ENCODE measurements around the gene NCK2.

The NCK2 gene

GRCh38 chr2:105853354-105854088, 108.8 kb downstream of the NCK2 start:
- H2BK15ac ChIP-seq (ENCODE audit: low read length), result no peak overlapping the region
- no peaks in the 10 kb centered on the region for H3K27me3 ChIP-seq (ENCODE audit: control insufficient read depth in 3 of 3, insufficient read depth in 3 of 3, low read depth in 1 of 3, low read length in 3 of 3)
- no peak overlapping the region for H3K18ac ChIP-seq (ENCODE audit: low read length)
- no peak overlapping the region for H4K8ac ChIP-seq (ENCODE audit: low read depth, low read length)
- H2AFZ ChIP-seq (ENCODE audit: low read length), result no peak overlapping the region
- H3K79me1 ChIP-seq (ENCODE audit: low read depth, low read length), result peaks cover 2% of the 10 kb centered on the region
- H2BK5ac ChIP-seq (ENCODE audit: low read length), result no peak overlapping the region
- H3K4me3 ChIP-seq (ENCODE audit: low read length in 2 of 2), result no peak overlapping the region
- no peak overlapping the region for H3K9ac ChIP-seq (ENCODE audit: low read depth, low read length, poor library complexity)
- H3K4me1 ChIP-seq (ENCODE audit: control insufficient read depth in 2 of 2, insufficient read depth in 1 of 2, low read depth in 1 of 2, low read length in 2 of 2), result no peaks in the 10 kb centered on the region
- no peak overlapping the region for H2BK120ac ChIP-seq (ENCODE audit: low read depth, low read length)
- H3K36me3 ChIP-seq (replicated peaks in 1 of 2; ENCODE audit: control insufficient read depth in 2 of 2, insufficient read depth in 2 of 2, low read length in 2 of 2), result peaks cover 3 to 45% of the 10 kb centered on the region in 2 donors
- no peak overlapping the region for H2BK12ac ChIP-seq (ENCODE audit: low read length)
- no CpG with 5 or more reads among the region's 6 CpGs for WGBS, 2 donors (ENCODE audit: extremely low coverage in 2 of 2, insufficient read length in 2 of 2, insufficient replicate concordance in 1 of 2)
- no peak overlapping the region for H3K14ac ChIP-seq (ENCODE audit: low read length)
- no peak overlapping the region for H3K23ac ChIP-seq (ENCODE audit: low read depth, low read length, poor library complexity)
- H4K91ac ChIP-seq (ENCODE audit: low read depth, low read length, poor library complexity), result no peak overlapping the region
- H3K27ac ChIP-seq (replicated peaks; ENCODE audit: low read length), result no peak overlapping the region
- H3K4me2 ChIP-seq (ENCODE audit: insufficient read depth, low read length, poor library complexity, severe bottlenecking), result no peak overlapping the region
- no peak overlapping the region for H2AK5ac ChIP-seq (ENCODE audit: low read depth, low read length)
- no peak overlapping the region for H3K4ac ChIP-seq (ENCODE audit: low read length)
- H3K9me3 ChIP-seq (replicated peaks in 1 of 2; ENCODE audit: control insufficient read depth in 2 of 2, insufficient read depth in 1 of 2, low read depth in 1 of 2, low read length in 2 of 2), result peaks cover 0 to 2% of the 10 kb centered on the region in 2 donors
- DNase-seq (ENCODE audit: low spot score), result no peak

- Histone ChIP-seq H3K23ac (ENCODE audit: low read depth, low read length, poor library complexity) (no peak overlapping the region), H2AFZ (ENCODE audit: low read length) (no peak overlapping the region), H3K18ac (ENCODE audit: low read length) (no peak overlapping the region), H3K36me3 (replicated peaks in 1 of 2; ENCODE audit: control insufficient read depth in 2 of 2, insufficient read depth in 2 of 2, low read length in 2 of 2) (peaks cover 3 to 51% of the 10 kb centered on the region in 2 donors), H3K4me1 (ENCODE audit: control insufficient read depth in 2 of 2, insufficient read depth in 1 of 2, low read depth in 1 of 2, low read length in 2 of 2) (no peaks in the 10 kb centered on the region), H2BK5ac (ENCODE audit: low read length) (no peak overlapping the region), H2BK15ac (ENCODE audit: low read length) (no peak overlapping the region), H3K79me1 (ENCODE audit: low read depth, low read length) (peaks cover 2% of the 10 kb centered on the region), H3K4me2 (ENCODE audit: insufficient read depth, low read length, poor library complexity, severe bottlenecking) (no peak overlapping the region), H3K27me3 (ENCODE audit: control insufficient read depth in 3 of 3, insufficient read depth in 3 of 3, low read depth in 1 of 3, low read length in 3 of 3) (no peaks in the 10 kb centered on the region), H3K9me3 (replicated peaks in 1 of 2; ENCODE audit: control insufficient read depth in 2 of 2, insufficient read depth in 1 of 2, low read depth in 1 of 2, low read length in 2 of 2) (peaks cover 0 to 2% of the 10 kb centered on the region in 2 donors), H4K8ac (ENCODE audit: low read depth, low read length) (no peak overlapping the region), H3K14ac (ENCODE audit: low read length) (no peak overlapping the region), H2BK120ac (ENCODE audit: low read depth, low read length) (no peak overlapping the region), H2AK5ac (ENCODE audit: low read depth, low read length) (no peak overlapping the region), H3K27ac (replicated peaks; ENCODE audit: low read length) (no peak overlapping the region), H2BK12ac (ENCODE audit: low read length) (no peak overlapping the region), H3K4ac (ENCODE audit: low read length) (no peak overlapping the region), H4K91ac (ENCODE audit: low read depth, low read length, poor library complexity) (no peak overlapping the region), H3K4me3 (ENCODE audit: low read length in 2 of 2) (peak overlapping the region in 1 of 2 donors; percentile 8), H3K9ac (ENCODE audit: low read depth, low read length, poor library complexity) (no peak overlapping the region)
- no CpG with 5 or more reads among the region's 16 CpGs for WGBS, 2 donors (ENCODE audit: extremely low coverage in 2 of 2, insufficient read length in 2 of 2, insufficient replicate concordance in 1 of 2)
- no peak for DNase-seq (ENCODE audit: low spot score)
Measured at GRCh38 chr2:105854972-105855371, 110.3 kb downstream of the NCK2 start.

- Histone ChIP-seq H4K8ac (ENCODE audit: low read depth, low read length) (no peak overlapping the region), H2AK5ac (ENCODE audit: low read depth, low read length) (no peak overlapping the region), H3K4me1 (ENCODE audit: control insufficient read depth in 2 of 2, insufficient read depth in 1 of 2, low read depth in 1 of 2, low read length in 2 of 2) (no peaks in the 10 kb centered on the region), H3K27ac (replicated peaks; ENCODE audit: low read length) (no peak overlapping the region), H3K9ac (ENCODE audit: low read depth, low read length, poor library complexity) (no peak overlapping the region), H3K18ac (ENCODE audit: low read length) (no peak overlapping the region), H3K14ac (ENCODE audit: low read length) (no peak overlapping the region), H2BK5ac (ENCODE audit: low read length) (no peak overlapping the region), H2BK120ac (ENCODE audit: low read depth, low read length) (no peak overlapping the region), H3K4me2 (ENCODE audit: insufficient read depth, low read length, poor library complexity, severe bottlenecking) (no peak overlapping the region), H3K79me1 (ENCODE audit: low read depth, low read length) (peaks cover 2% of the 10 kb centered on the region), H2BK15ac (ENCODE audit: low read length) (no peak overlapping the region), H3K23ac (ENCODE audit: low read depth, low read length, poor library complexity) (no peak overlapping the region), H4K91ac (ENCODE audit: low read depth, low read length, poor library complexity) (no peak overlapping the region), H2BK12ac (ENCODE audit: low read length) (no peak overlapping the region), H3K4ac (ENCODE audit: low read length) (no peak overlapping the region), H3K4me3 (ENCODE audit: low read length in 2 of 2) (no peak overlapping the region), H2AFZ (ENCODE audit: low read length) (no peak overlapping the region), H3K36me3 (replicated peaks in 1 of 2; ENCODE audit: control insufficient read depth in 2 of 2, insufficient read depth in 2 of 2, low read length in 2 of 2) (peaks cover 3 to 64% of the 10 kb centered on the region in 2 donors), H3K9me3 (replicated peaks in 1 of 2; ENCODE audit: control insufficient read depth in 2 of 2, insufficient read depth in 1 of 2, low read depth in 1 of 2, low read length in 2 of 2) (no peaks in the 10 kb centered on the region), H3K27me3 (ENCODE audit: control insufficient read depth in 3 of 3, insufficient read depth in 3 of 3, low read depth in 1 of 3, low read length in 3 of 3) (no peaks in the 10 kb centered on the region)
- DNase-seq (ENCODE audit: low spot score), result no peak
- WGBS, 2 donors (ENCODE audit: extremely low coverage in 2 of 2, insufficient read length in 2 of 2, insufficient replicate concordance in 1 of 2), result no CpG with 5 or more reads among the region's 3 CpGs
Measured at GRCh38 chr2:105856581-105856980, 111.9 kb downstream of the NCK2 start.

DNA sequence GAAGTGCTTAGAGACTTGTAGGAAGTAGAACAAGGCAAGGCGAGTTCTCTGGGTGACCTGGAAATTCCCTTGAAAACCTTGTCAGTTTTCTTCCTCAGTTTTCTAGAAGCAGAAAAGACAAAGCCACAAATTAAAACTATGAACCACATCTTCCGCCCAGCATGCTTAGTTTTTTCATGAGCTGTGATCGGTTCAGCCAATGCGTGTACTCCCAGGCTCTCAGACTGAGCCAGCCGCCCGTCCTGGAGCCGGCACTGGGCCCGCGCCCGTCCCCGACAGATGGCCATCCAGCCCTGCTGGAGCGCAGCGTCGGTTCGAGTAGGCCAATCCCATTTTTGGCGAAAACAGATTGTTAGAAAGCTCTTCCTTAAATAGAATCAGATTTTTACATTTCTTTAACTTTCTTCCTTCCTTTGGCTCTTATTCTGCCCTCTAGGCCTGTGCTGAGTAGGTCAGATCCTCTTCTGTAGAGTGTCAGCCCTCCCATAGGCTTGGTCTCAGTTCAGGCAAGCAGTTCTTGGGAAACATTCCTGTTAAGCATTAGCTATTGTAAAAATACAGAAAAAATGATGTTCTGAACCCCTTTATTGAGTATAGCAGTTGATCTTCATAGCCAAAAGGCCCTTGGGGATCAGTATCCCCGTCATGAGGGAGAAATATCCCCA, 112.5 kb downstream of the NCK2 start:
- H3K23ac ChIP-seq (ENCODE audit: low read depth, low read length, poor library complexity), result no peak overlapping the region
- peaks cover 2% of the 10 kb centered on the region for H3K79me1 ChIP-seq (ENCODE audit: low read depth, low read length)
- no peak overlapping the region for H2BK15ac ChIP-seq (ENCODE audit: low read length)
- H2AK5ac ChIP-seq (ENCODE audit: low read depth, low read length), result no peak overlapping the region
- no peak overlapping the region for H3K27ac ChIP-seq (replicated peaks; ENCODE audit: low read length)
- no peak overlapping the region for H3K14ac ChIP-seq (ENCODE audit: low read length)
- no peak overlapping the region for H4K91ac ChIP-seq (ENCODE audit: low read depth, low read length, poor library complexity)
- H3K4me2 ChIP-seq (ENCODE audit: insufficient read depth, low read length, poor library complexity, severe bottlenecking), result no peak overlapping the region
- no peaks in the 10 kb centered on the region for H3K27me3 ChIP-seq (ENCODE audit: control insufficient read depth in 3 of 3, insufficient read depth in 3 of 3, low read depth in 1 of 3, low read length in 3 of 3)
- no peak overlapping the region for H2BK120ac ChIP-seq (ENCODE audit: low read depth, low read length)
- H2BK5ac ChIP-seq (ENCODE audit: low read length), result no peak overlapping the region
- no peak overlapping the region for H2BK12ac ChIP-seq (ENCODE audit: low read length)
- no peak overlapping the region for H3K18ac ChIP-seq (ENCODE audit: low read length)
- H3K4ac ChIP-seq (ENCODE audit: low read length), result no peak overlapping the region
- no peaks in the 10 kb centered on the region for H3K9me3 ChIP-seq (replicated peaks in 1 of 2; ENCODE audit: control insufficient read depth in 2 of 2, insufficient read depth in 1 of 2, low read depth in 1 of 2, low read length in 2 of 2)
- H3K4me1 ChIP-seq (ENCODE audit: control insufficient read depth in 2 of 2, insufficient read depth in 1 of 2, low read depth in 1 of 2, low read length in 2 of 2), result no peaks in the 10 kb centered on the region
- H3K4me3 ChIP-seq (ENCODE audit: low read length in 2 of 2), result no peak overlapping the region
- H2AFZ ChIP-seq (ENCODE audit: low read length), result no peak overlapping the region
- peaks cover 3 to 64% of the 10 kb centered on the region in 2 donors for H3K36me3 ChIP-seq (replicated peaks in 1 of 2; ENCODE audit: control insufficient read depth in 2 of 2, insufficient read depth in 2 of 2, low read length in 2 of 2)
- no CpG with 5 or more reads among the region's 17 CpGs for WGBS, 2 donors (ENCODE audit: extremely low coverage in 2 of 2, insufficient read length in 2 of 2, insufficient replicate concordance in 1 of 2)
- H4K8ac ChIP-seq (ENCODE audit: low read depth, low read length), result no peak overlapping the region
- no peak overlapping the region for H3K9ac ChIP-seq (ENCODE audit: low read depth, low read length, poor library complexity)
- DNase-seq (ENCODE audit: low spot score), result no peak
